Mononuclear cell (primary cell): ENCODE results near the gene ANKRD60. TPM values are rescaled to one million over a fixed set of nuclear protein-coding genes. Genes with fewer than 3 reads are reported as not detected.

Source experiments
- H3K27me3 ChIP-seq: 2 replicates; pipeline ENCODE4 v1.6.0; 2011; ENCODE audit warnings: low read length, control low read depth; ENCODE audit not compliant: insufficient read depth
- H3K4me1 ChIP-seq: 2 replicates; pipeline ENCODE4 v1.5.1; 2011; ENCODE audit warnings: mild to moderate bottlenecking, low read length, control low read depth; ENCODE audit not compliant: insufficient read depth
- H3K4me3 ChIP-seq: 2 replicates; pipeline ENCODE4 v1.5.1; 2011; ENCODE audit warnings: mild to moderate bottlenecking, low read length, moderate library complexity
- H3K9me3 ChIP-seq: 2 replicates; pipeline ENCODE4 v1.5.1; 2011; ENCODE audit warnings: low read depth, mild to moderate bottlenecking, control low read depth, low read length
- total RNA-seq: library from RNA; depleted of rRNA; stranded (reverse); fragments of >200 nt; gene quantifications from one replicate; pipeline ENCODE4 v1.2.3, GENCODE V29; 2012

Gene ANKRD60
- total RNA-seq, 1 donor, result not detected

DNA sequence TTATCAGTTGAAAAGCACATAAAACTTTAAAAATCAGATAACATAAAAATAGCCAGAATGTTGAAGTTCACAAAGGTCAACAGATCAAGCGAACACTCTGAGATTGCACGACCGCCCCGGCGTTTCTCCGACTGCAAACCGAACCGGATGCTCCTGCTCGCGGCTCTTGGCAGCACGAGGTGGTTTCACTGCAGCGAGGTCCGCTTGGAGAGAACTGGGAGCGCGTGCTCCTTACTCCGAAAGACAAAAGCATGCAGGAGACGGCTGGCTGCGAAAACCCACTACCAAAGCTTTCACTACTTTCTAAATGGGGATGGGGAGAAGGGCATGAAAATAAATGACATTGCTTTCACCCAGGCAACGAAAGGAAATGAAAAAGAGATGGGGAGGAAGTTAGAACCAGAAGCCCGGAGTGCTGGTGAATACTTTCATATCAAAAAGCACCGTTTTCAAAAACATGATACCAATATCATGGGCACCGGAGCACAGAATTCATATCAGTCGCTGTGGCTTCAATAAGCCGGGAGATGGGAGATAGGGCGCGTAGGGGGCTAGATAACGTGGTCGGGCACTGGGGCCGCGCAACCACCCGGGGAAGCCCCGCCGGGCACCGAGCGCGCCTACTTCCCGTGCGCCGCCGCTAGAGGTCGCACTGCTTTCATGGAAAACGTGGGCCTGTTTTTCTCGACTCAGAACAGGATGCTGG, 8.3 kb upstream of the ANKRD60 start:
- H3K4me3 ChIP-seq, result peak overlapping the region; percentile 45
- H3K27me3 ChIP-seq, result peaks cover 3% of the 10 kb centered on the region
- H3K9me3 ChIP-seq, result no peaks in the 10 kb centered on the region
- no peaks in the 10 kb centered on the region for H3K4me1 ChIP-seq

DNA sequence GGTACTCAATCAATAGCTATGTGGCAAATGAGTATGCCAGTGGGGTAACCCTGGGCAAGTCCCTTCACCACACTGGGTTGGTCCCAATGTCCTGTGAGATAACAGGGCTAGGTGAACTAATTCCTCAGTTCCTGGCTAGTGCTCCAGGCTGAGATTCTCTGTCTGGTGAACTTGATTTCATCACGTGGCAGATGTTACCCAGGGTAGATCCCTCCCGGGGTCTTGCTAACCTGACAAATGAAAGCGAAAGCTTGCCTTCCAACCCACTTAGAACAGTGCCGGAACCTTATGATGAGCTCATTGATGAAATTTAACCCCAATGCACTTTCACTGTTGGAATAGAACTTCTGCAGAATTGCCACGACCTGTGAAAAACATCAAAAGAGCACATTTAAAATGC, 6.6 kb upstream of the ANKRD60 start:
- Histone ChIP-seq H3K4me3 (no peak overlapping the region), H3K27me3 (peaks cover 17% of the 10 kb centered on the region), H3K9me3 (no peaks in the 10 kb centered on the region), H3K4me1 (no peaks in the 10 kb centered on the region)

DNA sequence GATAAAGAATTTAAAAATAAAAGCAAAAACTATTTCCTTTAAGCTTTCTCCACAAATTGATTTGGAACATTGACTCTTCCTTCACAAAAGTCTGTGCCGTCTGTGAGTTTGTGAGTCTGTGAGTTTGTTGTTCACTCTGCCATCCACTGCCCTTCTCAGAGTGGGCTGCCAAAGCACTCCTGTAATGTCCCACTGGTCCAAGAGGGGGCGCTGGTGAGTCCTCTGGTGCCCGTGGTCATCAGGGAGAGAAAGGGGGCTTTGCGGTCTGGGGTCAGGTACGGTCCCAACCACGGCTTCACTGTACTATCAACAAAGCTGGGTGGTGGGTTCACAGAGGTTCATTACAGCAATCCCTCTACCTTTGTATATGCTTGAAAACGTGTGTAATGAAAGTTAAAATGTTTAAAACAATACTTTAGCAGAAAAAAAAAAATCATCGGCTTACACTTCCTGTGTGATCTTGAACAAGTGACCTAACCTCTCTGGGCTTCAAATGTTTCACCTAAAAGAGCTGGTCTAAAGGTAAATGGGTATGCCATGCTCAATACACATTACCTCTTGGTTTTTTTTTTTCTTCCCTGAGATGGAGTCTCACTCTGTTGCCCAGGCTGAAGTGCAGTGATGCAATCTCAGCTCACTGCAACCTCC, 5.6 kb upstream of the ANKRD60 start:
- Histone ChIP-seq H3K9me3 (no peaks in the 10 kb centered on the region), H3K27me3 (peaks cover 27% of the 10 kb centered on the region), H3K4me1 (peaks cover under 1% of the 10 kb centered on the region), H3K4me3 (no peak overlapping the region)

DNA sequence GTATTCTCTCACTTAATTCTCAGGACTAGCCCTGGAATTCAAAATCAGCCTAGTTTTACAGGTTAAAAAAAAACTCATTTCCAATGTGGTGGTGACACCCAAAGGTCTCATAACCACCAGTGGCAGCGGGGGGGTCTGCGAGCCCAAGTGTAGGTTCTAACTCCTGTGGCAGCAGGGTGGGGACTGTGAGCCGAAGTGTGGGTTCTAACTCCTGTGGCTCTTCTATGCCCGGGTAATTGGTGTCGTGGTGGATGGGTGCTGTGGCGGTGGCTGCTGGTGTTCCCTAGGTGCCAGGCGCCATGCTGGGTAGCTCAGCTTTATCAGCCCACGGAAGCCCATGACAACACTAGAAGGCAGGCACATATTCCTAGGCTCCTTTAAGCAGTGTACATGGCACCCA, 4.9 kb upstream of the ANKRD60 start:
- Histone ChIP-seq H3K4me3 (no peak overlapping the region), H3K4me1 (peaks cover 5% of the 10 kb centered on the region), H3K9me3 (no peaks in the 10 kb centered on the region), H3K27me3 (peaks cover 31% of the 10 kb centered on the region)

DNA sequence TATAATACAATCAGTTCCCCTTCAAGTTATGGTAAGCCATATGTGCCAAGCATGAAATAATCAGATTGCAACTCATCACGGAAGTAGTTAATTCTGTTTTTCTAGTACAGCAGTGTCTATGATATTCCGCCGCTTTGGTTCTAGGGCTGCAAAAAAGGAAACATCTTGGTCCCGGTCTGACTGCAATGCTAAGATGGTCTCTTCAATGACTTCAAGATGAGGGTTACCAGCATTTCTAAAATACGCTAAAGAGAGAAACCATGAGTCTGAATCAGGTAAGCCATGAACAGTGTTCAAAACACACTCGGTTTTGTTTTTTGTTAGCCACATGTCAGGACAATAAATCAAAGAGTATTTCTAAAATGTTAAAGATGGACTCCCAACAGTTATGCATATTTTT, 3.2 kb upstream of the ANKRD60 start:
- Histone ChIP-seq H3K4me3 (no peak overlapping the region), H3K27me3 (peaks cover 47% of the 10 kb centered on the region), H3K4me1 (peaks cover 11% of the 10 kb centered on the region)

DNA sequence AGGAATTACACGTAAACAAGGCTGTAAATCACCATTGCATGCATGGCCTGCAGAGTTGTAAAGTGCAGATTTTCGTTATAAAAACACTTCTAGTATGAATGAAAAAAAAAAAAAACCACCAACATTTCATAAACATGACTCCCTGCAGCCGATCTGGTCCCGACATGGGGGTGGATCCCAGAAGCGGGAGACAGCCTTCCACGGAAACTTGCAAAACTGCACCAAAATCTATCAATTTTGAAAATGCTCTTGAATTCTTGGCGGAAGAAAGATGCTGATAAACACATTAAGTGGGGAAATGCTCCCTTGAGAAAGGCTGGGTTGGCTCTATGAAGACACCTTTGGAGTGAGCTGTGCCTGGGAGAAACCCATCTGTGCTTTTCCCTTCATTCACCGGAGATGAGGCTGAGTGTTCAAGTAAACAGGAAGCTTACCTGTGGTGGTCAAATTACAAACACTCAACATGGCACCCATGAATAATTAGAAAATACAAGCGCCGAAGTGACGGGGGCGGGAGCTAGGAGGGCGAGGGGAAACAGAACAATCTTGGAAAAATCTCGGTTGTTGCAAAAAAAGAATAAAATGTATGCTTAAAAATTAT, 845 bp upstream of the ANKRD60 start:
- H3K4me1 ChIP-seq, result peaks cover 11% of the 10 kb centered on the region
- no peaks in the 10 kb centered on the region for H3K9me3 ChIP-seq
- no peak overlapping the region for H3K4me3 ChIP-seq
- H3K27me3 ChIP-seq, result peaks cover 58% of the 10 kb centered on the region

More for the DNA sequence above, 3.2 kb upstream of the ANKRD60 start:
- no peaks in the 10 kb centered on the region for H3K9me3 ChIP-seq

DNA sequence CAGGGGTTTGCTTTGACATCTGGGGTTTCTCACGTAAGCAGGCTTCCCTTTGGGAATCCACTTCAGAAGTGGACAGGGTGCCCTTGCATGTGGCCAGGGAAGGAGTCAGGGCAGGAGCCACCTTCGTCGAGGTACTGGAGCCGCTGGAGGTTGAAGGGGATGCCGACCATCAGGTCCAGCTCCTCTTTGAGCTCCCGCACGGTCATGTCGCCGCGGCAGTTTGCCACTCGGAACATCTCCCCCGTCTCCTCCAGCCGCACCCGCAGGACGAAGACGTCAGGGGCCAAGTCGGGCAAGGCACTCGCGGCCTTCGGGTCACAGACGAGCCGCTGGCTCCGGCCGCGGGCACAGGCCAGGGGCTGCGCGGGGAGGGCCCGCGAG, 360 bp downstream of the ANKRD60 start:
- Histone ChIP-seq H3K4me3 (no peak overlapping the region), H3K27me3 (peaks cover 58% of the 10 kb centered on the region), H3K9me3 (no peaks in the 10 kb centered on the region), H3K4me1 (peaks cover 11% of the 10 kb centered on the region)

DNA sequence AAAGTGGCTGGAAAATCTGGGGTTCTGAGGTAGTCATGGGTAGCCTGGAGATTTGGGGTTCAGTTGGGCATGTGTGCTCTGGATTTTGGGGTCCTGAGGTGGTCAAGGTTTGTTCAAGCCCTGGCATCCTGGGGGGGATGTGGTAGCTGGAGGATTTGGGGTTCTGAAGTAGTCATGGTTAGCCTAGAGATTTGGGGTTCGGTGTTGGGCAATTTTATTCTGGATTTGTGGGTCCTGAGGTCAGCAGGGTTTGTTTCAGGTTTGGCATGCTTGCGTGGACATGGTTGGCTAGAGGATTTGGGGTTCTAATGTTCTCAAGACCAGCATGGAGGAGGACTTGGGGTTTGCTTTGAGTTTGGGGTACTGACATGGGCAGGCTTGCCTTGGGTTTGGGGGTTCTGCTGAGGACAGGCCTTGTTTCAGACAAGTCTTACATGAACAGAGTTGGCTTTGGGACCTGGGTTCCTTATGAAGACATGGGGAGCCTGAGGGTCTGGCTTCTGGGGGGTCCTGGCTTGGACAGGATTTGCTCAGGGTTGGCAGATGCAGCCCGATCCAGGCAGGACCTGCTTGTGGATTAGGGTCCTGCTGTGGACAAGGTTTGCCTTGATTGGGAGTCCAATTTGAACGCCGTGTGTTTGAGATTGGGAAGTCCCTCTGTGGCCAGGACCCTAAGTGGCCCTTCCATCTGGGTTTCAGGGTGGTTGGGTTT, 906 bp downstream of the ANKRD60 start:
- no peak overlapping the region for H3K4me3 ChIP-seq
- peaks cover 11% of the 10 kb centered on the region for H3K4me1 ChIP-seq
- H3K27me3 ChIP-seq, result peaks cover 58% of the 10 kb centered on the region
- no peaks in the 10 kb centered on the region for H3K9me3 ChIP-seq

DNA sequence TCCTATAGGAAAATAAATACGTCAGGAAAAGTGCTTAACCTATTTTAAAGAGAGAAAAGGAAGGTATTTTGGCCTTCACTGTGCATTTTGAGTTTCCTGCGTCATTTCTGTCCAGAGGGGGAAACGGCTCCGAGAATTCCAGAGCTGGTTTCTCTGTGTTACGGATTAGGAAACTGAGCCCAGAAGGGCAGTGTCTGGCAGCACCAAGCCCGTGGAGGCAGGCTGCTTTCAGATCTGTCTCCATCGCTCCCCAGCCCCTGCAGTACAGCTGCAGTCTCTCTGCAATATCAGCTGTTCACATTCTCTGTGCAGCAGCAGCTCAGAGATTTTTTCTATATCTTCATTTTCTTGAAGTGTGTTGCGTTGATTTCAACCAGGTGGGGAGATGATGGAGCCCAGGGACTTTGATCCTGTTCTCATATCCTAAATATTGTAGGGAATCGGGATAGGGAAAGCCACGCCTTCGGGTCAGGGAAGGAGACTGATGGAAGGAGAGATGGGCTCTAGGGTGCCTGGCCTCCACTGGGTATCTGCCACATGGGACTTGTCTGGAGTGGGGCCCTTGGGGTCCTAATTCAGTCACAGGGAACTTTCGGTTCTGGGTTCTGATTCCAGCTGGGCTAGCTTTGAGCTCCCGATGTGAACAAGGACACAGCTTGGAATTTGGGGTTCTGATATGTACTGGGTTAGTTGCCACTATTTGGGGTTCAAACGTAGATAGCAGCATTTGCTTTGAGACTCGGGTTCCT, 2.8 kb downstream of the ANKRD60 start:
- Histone ChIP-seq H3K27me3 (peaks cover 51% of the 10 kb centered on the region), H3K9me3 (no peaks in the 10 kb centered on the region), H3K4me3 (no peak overlapping the region), H3K4me1 (peaks cover 11% of the 10 kb centered on the region)

DNA sequence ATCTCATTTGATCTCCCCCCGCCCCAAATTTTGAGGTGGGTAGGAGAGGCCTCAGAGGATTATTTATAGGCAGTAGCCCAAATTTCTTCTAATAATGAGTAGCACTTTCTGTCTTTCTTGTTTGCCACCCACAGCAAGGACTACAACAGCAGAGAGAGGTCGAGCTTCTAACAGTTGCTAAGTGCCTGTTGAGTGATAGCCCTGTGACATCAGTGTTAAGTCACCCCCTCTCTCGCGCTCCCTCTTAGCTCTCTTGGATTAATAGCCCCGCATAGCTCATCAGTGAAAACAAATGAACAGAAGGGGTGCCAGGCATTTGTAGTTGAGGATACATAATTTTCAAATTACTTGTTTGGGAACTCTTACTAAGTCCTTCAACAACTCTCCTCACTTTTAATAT, 3.5 kb downstream of the ANKRD60 start:
- peaks cover 44% of the 10 kb centered on the region for H3K27me3 ChIP-seq
- peaks cover 11% of the 10 kb centered on the region for H3K4me1 ChIP-seq
- no peaks in the 10 kb centered on the region for H3K9me3 ChIP-seq
- no peak overlapping the region for H3K4me3 ChIP-seq

DNA sequence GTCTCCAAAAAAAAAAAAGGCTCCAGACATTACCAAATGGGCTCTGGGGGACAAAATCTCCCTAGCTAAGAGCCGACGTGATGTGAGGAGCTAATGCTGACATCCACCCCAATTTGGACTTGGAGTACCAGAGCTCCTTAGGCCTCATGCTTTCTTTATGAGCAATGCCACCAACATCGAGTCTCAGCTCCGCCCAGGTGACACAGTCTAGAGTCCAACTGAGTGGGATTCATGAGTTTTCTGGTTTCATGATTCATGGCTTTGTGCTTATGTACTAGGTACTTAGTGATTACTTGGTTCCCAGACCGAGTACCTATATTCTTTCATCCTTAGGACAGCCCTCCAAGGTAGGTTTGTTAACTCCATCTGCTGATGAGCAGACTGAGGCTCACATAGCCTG, 4.4 kb downstream of the ANKRD60 start:
- H3K4me3 ChIP-seq, result no peak overlapping the region
- H3K9me3 ChIP-seq, result no peaks in the 10 kb centered on the region
- peaks cover 36% of the 10 kb centered on the region for H3K27me3 ChIP-seq
- H3K4me1 ChIP-seq, result peaks cover 11% of the 10 kb centered on the region

DNA sequence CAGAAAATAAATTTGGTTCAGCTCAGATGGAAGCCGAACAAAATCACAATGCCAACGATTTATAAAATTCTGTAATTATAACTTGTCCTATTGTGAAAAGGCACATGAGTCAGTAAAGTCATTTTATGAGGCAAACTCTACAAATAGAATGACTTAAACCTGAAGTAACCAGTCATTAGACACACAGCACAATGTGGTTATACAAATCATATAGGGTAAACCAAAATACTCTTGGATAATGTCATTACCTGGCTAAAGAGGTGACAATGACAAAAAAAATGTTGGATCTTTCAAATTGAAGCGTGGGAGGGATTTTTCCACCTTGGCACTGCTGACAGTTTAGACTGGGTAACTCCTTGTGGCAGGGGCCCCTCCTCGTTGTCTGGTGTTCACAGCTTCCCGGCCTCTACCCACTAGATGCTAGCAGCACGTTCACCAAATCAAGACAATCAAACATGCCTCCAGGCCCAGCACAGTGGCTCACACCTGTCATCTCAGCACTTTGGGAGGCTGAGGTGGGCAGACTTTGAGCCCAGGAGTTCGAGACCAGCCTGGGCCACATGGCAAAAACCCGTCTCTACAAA, 5.0 kb downstream of the ANKRD60 start:
- no peaks in the 10 kb centered on the region for H3K9me3 ChIP-seq
- H3K4me1 ChIP-seq, result peaks cover 6% of the 10 kb centered on the region
- H3K4me3 ChIP-seq, result no peak overlapping the region
- H3K27me3 ChIP-seq, result peaks cover 31% of the 10 kb centered on the region

DNA sequence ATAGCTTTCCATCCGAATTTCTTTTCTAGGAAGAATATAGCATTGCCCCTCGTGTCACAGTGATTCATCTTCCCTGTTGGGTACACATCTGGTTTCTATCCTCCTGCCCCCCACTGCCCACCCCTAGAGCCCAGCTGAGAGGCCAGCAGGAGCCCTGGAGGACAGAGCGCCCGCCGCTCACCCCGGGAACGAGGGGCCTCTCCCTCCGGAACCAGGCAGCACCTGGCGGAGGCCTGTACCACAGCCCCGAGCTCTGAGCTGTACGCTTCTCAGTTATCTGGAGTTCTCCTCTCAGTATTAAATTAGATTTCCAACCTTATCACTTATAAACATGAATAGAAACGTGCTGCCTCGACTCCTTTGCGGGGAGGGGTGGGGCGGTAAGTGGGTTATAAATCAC, 6.0 kb downstream of the ANKRD60 start:
- no peaks in the 10 kb centered on the region for H3K9me3 ChIP-seq
- no peaks in the 10 kb centered on the region for H3K4me1 ChIP-seq
- no peak overlapping the region for H3K4me3 ChIP-seq
- peaks cover 23% of the 10 kb centered on the region for H3K27me3 ChIP-seq

DNA sequence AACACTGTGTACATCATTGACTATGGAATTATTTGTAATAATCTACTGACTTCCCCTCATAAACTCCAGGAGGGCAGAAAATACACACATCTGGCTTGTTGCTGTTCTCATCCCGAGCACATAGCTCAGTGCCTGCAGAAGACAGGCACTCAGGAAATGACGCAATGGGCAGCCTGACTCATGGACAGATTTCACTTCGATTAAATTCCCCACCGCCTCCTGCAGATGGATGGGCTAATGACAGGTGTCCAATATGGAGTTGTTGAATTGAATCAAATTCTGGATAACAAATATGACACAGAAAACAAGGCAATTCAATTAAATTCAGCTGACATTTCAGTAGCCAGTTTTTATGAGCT, 9.1 kb downstream of the ANKRD60 start:
- Histone ChIP-seq H3K9me3 (no peaks in the 10 kb centered on the region), H3K4me1 (no peaks in the 10 kb centered on the region), H3K4me3 (no peak overlapping the region), H3K27me3 (no peaks in the 10 kb centered on the region)
